Measurements from ENCODE around the gene DPM2.

- TF ChIP-seq CTCF (IDR thresholded peaks at IDR 0.05) (no peak), TCF7 (CRISPR knock-in tag; IDR thresholded peaks at IDR 0.05; ENCODE audit: low read depth) (no peak), TEAD4 (CRISPR knock-in tag; IDR thresholded peaks at IDR 0.05) (no peak), ZNF121 (CRISPR knock-in tag; IDR thresholded peaks at IDR 0.05) (no peak), ETV6 (CRISPR knock-in tag; IDR thresholded peaks at IDR 0.05) (no peak), GABPB1 (CRISPR knock-in tag; IDR thresholded peaks at IDR 0.05) (no peak), ELF4 (CRISPR knock-in tag; IDR thresholded peaks at IDR 0.05; ENCODE audit: low read depth) (no peak), ATF6 (CRISPR knock-in tag; IDR thresholded peaks at IDR 0.05) (no peak)
- TF ChIP-seq, protein P1, sequence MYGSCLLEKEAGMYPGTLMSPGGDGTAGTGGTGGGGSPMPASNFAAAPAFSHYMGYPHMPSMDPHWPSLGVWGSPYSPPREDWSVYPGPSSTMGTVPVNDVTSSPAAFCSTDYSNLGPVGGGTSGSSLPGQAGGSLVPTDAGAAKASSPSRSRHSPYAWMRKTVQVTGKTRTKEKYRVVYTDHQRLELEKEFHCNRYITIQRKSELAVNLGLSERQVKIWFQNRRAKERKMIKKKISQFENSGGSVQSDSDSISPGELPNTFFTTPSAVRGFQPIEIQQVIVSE (CRISPR knock-in tag; IDR thresholded peaks at IDR 0.05; ENCODE audit: borderline replicate concordance), result no peak
- TF ChIP-seq, protein P2, sequence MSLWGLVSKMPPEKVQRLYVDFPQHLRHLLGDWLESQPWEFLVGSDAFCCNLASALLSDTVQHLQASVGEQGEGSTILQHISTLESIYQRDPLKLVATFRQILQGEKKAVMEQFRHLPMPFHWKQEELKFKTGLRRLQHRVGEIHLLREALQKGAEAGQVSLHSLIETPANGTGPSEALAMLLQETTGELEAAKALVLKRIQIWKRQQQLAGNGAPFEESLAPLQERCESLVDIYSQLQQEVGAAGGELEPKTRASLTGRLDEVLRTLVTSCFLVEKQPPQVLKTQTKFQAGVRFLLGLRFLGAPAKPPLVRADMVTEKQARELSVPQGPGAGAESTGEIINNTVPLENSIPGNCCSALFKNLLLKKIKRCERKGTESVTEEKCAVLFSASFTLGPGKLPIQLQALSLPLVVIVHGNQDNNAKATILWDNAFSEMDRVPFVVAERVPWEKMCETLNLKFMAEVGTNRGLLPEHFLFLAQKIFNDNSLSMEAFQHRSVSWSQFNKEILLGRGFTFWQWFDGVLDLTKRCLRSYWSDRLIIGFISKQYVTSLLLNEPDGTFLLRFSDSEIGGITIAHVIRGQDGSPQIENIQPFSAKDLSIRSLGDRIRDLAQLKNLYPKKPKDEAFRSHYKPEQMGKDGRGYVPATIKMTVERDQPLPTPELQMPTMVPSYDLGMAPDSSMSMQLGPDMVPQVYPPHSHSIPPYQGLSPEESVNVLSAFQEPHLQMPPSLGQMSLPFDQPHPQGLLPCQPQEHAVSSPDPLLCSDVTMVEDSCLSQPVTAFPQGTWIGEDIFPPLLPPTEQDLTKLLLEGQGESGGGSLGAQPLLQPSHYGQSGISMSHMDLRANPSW (CRISPR knock-in tag; conservative IDR thresholded peaks at IDR 0.05; ENCODE audit: low read depth), result no peak
- TF ChIP-seq, protein P3, sequence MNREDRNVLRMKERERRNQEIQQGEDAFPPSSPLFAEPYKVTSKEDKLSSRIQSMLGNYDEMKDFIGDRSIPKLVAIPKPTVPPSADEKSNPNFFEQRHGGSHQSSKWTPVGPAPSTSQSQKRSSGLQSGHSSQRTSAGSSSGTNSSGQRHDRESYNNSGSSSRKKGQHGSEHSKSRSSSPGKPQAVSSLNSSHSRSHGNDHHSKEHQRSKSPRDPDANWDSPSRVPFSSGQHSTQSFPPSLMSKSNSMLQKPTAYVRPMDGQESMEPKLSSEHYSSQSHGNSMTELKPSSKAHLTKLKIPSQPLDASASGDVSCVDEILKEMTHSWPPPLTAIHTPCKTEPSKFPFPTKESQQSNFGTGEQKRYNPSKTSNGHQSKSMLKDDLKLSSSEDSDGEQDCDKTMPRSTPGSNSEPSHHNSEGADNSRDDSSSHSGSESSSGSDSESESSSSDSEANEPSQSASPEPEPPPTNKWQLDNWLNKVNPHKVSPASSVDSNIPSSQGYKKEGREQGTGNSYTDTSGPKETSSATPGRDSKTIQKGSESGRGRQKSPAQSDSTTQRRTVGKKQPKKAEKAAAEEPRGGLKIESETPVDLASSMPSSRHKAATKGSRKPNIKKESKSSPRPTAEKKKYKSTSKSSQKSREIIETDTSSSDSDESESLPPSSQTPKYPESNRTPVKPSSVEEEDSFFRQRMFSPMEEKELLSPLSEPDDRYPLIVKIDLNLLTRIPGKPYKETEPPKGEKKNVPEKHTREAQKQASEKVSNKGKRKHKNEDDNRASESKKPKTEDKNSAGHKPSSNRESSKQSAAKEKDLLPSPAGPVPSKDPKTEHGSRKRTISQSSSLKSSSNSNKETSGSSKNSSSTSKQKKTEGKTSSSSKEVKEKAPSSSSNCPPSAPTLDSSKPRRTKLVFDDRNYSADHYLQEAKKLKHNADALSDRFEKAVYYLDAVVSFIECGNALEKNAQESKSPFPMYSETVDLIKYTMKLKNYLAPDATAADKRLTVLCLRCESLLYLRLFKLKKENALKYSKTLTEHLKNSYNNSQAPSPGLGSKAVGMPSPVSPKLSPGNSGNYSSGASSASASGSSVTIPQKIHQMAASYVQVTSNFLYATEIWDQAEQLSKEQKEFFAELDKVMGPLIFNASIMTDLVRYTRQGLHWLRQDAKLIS (CRISPR knock-in tag; IDR thresholded peaks at IDR 0.05; ENCODE audit: borderline replicate concordance), result no peak
Measured at GRCh38 chr9:127904561-127905003, 33.1 kb downstream of the DPM2 start.
